ENCODE measurements around the gene FLII. TPM values are rescaled to one million over a fixed set of nuclear protein-coding genes. Genes with fewer than 3 reads are reported as not detected.
A peak's percentile ranks its signal among the peaks of the same experiment; 100 is the strongest.

Gene FLII
- total RNA-seq, 1 experiment from 2014 or later: 298 TPM

- Histone ChIP-seq H3K9ac (ENCODE audit: extremely low read depth, insufficient read length, low read length) (no peak overlapping the region), H3K79me2 (ENCODE audit: insufficient read depth, low read length) (no peaks in the 10 kb centered on the region; the same call in 1 of the 2 replicates), H3K23ac (ENCODE audit: insufficient read length, low read depth, low read length) (no peak overlapping the region), H4K91ac (ENCODE audit: insufficient read length, low read depth, low read length) (no peak overlapping the region), H3K14ac (ENCODE audit: insufficient read depth, low read length) (no peak overlapping the region), H3K4me2 (ENCODE audit: insufficient read depth, insufficient read length, low read length) (peak overlapping the region; percentile 26), H3K56ac (ENCODE audit: insufficient read length, low read depth, low read length) (no peak overlapping the region), H2BK120ac (ENCODE audit: low read depth, low read length, poor library complexity, severe bottlenecking) (no peak overlapping the region), H3K9me3 (ENCODE audit: control insufficient read depth, low read depth, low read length) (no peaks in the 10 kb centered on the region), H2BK20ac (ENCODE audit: low read depth, low read length, poor library complexity, severe bottlenecking) (no peak overlapping the region), H4K5ac (ENCODE audit: insufficient read length, low read depth, low read length) (no peak overlapping the region), H2BK12ac (ENCODE audit: insufficient read length, low read depth, low read length) (no peak overlapping the region), H3K23me2 (ENCODE audit: insufficient read length, low read depth, low read length, poor library complexity, severe bottlenecking) (peaks cover 12% of the 10 kb centered on the region), H4K8ac (replicated peaks; ENCODE audit: insufficient read length, low read depth, low read length) (no peak overlapping the region), H2BK5ac (ENCODE audit: insufficient read length, low read length) (no peak overlapping the region), H2AK5ac (ENCODE audit: insufficient read length, low read length) (no peak overlapping the region), H4K20me1 (ENCODE audit: control insufficient read depth, insufficient read depth, insufficient read length) (no peaks in the 10 kb centered on the region), H2BK15ac (ENCODE audit: low read depth, low read length) (no peak overlapping the region), H3K79me1 (ENCODE audit: insufficient read depth, low read depth, low read length, poor library complexity, severe bottlenecking) (no peaks in the 10 kb centered on the region), H3K27ac (ENCODE audit: insufficient read length, low read depth, low read length) (no peak overlapping the region), H3K4ac (ENCODE audit: low read depth, low read length) (no peak overlapping the region), H3K18ac (ENCODE audit: insufficient read length, low read depth, low read length) (no peak overlapping the region), H3K27me3 (ENCODE audit: insufficient read depth, low read length) (no peaks in the 10 kb centered on the region), H3K4me1 (ENCODE audit: insufficient read depth, low read length) (no peaks in the 10 kb centered on the region), H3T11ph (ENCODE audit: low read length) (no peak overlapping the region), H2AFZ (ENCODE audit: low read length) (no peak overlapping the region)
- Mint-ChIP-seq H3K9me3 (no peaks in the 10 kb centered on the region), H3K4me1 (peaks cover 25 to 41% of the 10 kb centered on the region in 2 experiments), H3K36me3 (ENCODE audit: insufficient read depth in 1 of 3, low read depth in 3 of 3) (peaks cover 12 to 28% (median 26%) of the 10 kb centered on the region in 3 experiments), H3K4me3 (peak overlapping the region; percentile 78 to 85), H3K27ac (peak overlapping the region in 2 of 3 experiments; percentile 57 to 76; a peak in 3 of 7 replicates), H3K27me3 (ENCODE audit: low read depth) (no peaks in the 10 kb centered on the region)
- TF ChIP-seq CTCF (conservative IDR thresholded peaks at IDR 0.05): no peak
- no CpG with 5 or more reads among the region's 22 CpGs for WGBS (ENCODE audit: extremely low coverage, insufficient read length, low lambda C conversion rate)
- DNase-seq: no peak
Measured at GRCh38 chr17:18259621-18260331, 1.2 kb upstream of the FLII start.
